HG02938 (cell line): ENCODE results near the gene SERPINA4.
A peak's percentile ranks its signal among the peaks of the same experiment; 100 is the strongest.

Experiments
- ATAC-seq: cut with Tn5 transposase; IDR thresholded peaks from one replicate; pipeline ENCODE4 v1.9.1; 2021; ENCODE audit warnings: mild to moderate bottlenecking, moderate library complexity; ENCODE audit not compliant: unreplicated experiment

SERPINA4 gene

DNA sequence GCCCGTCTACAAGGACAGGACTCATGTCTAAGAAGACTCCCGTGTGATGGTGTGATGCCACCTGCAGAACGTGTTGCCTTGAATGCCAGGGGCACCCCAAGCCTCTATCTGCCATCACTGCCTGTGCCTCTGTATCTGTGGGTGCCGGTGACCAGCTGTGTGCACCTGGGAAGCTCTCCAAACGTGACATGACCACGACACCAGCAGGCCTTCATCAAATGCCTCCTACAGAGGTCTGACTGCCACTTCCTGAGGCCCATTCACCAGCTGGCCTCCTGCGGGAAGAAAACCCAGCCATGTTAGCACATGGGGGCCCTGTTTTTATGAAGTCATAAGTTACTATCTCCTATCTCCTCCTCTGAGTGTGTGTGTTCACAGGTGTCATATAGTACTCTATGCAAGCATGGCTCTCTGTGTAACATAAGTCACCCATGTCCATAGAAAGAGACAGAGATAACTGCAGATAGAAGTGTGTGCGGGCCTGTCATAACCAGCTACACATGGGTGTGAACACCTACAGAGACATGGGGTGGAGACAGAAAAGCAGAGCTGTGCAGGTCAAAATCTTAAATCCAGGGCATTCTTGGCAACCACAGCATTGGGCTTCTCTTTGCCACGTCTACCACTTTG is 18.3 kb upstream of the SERPINA4 start:
- ATAC-seq, result no peak

DNA sequence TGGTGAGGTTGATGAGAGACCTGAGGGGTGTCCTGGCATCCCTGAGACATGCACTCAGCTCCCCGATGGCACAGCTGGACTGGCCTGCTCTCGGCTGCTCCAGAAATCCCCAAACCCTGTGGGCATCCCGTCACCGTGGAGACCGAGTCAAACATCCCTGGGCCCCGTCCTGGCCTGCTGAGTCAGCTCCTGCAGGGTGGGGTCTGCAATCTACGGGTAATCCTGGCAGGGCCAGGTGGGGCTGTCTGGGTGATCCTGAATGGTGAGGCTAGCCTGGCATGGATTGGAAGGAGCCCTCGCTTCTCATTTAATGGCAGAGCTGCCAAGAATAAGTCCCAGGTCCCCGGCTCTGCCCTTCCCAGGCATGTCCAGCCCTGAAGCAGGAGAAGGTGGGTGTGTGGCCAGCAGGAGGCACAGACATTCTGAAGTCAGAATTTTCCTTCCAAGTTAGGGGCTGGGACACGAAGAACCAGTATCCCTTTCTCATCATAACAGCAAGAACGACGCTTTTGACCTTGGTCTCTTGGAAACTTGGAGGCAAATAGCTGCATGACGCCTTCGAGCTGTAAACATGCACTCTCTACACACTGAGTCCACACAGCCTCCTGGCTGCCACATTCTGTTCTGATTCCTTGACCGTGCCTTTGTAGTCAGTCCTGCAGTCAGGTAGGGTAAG is 17.7 kb upstream of the SERPINA4 start:
- no peak for ATAC-seq

DNA sequence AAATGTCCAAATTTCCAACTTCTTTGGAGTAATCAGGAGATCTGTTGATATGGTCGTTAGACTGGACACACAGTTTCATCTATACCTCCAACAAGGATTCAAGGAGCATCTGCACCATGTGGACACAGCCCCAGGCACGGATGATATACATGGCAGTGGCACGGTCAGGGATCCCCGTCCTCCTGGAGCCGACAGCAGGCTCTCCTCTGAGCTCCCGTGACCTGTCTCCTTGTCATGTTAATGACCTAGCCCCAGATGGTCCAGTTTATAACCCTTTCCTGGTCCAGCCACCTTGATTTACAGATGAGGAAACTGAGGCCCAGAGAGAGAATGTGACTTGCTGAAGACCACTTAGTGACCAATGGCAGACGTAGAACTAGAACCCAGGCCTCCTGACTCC is 16.5 kb upstream of the SERPINA4 start:
- ATAC-seq, result no peak

DNA sequence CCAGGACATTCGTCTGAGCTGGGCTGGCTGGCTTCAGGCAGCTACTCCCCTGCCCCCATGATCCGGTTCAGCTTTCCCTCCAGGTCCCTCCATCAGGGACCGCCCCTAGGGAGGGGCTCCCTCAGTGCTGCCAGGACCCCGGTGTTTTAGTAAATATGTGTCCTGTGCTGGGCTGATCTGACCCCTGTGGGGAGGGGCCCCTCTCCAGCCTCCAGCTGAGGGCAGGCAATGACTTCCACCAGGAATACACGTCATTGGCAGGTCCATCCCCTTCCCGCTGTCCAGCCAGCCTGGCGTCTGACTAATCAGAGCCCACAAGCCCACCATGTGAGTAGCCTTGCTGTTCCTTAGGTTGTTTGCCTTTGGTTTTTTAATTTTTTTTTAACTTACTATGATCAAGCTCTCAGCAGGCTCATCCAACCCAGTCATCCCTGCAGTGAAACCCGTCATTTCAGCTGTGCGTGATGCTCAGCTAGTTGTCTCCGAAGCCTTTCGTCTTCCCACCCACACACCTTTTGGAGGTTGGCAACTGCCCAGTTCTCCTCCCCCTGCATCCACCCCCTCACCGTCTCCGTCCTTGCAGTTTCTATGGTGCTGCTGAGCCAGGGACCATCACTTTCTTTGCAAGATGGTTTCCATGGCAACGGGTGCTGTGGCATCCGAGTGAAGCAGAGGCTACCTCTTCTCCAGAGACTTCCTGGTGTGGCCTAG is 16.0 kb upstream of the SERPINA4 start:
- ATAC-seq, result no peak

DNA sequence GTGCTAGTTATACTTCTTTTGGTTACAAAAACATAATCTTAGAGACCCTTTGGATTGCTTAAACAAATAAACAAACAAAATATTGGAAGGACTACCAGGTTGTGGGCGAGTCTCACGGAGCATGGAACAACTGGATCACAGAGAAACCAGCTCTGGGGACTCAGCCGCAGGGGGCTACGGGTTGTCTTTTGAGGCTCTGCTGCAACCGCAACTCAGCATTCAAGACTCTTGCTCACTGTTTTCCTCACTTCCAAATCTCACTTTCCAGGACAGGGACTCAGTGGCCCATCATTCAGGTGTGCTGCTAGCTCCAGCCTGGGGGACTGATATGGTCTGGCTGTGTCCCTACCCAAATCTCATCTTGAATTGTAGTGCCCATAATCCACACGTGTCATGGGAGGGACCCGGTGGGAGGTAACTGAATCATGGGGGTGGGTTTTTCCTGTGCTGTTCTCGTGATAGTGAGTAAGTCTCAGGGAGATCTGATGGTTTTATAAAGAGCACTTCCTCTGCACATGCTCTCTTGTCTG is 14.0 kb upstream of the SERPINA4 start:
- no peak for ATAC-seq

DNA sequence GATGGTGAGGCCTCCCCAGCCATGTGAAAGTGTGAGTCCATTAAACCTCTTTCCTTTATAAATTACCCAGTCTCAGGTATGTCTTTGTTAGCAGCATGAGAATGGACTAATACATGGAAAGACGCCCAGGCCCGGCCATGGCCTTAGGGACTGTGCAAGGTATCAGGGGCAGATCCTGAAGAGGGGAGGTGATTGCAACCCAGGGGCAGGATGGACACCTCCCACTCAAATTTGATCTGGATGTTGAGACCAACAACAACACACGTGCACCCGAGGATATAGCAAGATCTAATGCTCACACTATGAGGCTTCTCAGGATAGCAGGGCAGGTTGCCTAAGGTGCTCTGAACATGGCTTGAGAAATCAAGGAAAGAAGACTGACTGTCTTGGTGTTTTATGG is 13.5 kb upstream of the SERPINA4 start:
- no peak for ATAC-seq

DNA sequence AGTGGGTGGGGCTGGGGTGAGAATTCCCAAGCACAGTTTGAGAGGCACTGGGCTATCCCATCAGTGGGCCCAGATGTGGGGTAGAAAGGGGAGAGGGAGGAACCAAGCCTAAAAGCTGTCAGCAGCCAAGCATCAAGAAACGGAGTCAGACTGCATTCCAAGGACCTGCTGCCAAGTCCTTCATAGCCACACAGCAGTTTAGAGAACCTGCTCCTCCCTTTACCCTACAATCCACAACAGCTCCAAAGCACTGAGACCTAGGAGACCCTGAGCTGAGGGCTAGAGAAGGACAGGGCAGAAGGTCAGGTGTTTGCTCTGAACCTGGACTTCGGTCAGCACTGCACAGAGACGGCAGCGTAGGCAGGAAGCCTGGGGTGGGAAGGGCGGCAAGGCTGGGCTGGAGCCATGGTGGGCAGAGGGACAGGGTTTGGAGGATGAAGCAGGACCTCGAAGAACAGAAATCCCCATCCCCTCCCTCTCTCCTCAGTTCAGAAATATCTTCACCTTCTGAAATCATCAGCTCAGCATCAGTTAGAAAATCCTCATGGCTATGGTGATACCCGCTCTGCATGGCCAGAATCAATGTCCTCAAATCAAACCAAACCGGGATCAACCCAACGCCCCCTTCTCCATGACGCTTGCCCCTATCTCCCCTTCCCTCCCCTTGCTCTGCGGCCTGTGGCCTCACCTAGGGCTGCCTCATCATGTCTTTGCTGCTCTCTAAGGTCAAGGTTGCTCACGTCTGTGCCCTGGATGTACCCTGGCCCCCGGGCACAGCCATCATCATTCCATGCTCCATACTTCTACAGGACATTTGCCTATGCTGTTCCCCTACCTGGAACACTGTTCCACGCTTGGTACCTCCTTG is 12.9 kb upstream of the SERPINA4 start:
- no peak for ATAC-seq

DNA sequence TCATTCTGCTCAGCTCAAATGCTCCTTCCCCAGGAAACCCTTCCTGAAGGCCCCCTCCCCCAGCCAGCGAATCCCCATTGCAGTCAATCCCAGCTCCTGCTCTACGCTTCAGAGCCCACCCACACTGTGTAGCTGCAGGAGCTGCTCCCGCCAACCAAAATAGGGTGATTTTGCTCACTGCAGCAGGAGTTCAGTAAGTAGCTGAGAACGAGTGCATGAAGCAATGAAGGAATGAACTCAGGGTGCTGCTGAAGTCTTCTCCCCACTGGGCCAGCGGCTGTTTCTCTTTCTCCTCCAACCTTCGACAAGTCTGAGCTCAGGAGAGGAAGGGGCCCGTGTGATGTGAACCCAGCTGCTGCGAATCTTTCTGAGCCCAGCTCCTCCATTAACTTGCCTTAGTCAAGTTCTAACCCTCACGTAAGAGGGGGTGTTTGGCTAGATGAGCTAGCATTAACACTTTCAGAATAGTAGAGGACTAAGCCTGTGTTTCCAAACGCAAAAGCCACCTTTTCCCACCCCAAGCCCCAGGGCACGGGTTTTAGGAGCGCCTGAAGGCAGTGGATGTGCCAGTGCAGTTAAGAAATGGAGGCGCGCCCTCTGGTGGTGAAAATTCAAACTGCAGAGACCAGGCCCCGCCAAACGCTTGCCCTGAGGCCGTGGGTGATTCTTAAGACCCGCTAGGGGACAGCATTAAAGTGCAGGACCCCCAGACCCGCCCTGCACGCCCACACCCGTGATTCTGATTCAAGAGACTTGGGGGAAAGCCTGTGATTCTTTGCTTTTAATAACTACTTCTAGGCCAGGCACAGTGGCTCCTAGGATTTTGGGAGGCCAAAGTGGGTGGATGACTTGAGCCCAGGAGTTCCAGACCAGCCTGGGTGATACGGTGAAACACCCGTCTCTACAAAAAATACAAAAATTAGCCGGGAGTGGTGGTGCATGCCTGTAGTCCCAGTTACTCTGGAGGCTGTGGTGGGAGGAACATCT is 11.9 kb upstream of the SERPINA4 start:
- ATAC-seq, result peak; percentile 75

DNA sequence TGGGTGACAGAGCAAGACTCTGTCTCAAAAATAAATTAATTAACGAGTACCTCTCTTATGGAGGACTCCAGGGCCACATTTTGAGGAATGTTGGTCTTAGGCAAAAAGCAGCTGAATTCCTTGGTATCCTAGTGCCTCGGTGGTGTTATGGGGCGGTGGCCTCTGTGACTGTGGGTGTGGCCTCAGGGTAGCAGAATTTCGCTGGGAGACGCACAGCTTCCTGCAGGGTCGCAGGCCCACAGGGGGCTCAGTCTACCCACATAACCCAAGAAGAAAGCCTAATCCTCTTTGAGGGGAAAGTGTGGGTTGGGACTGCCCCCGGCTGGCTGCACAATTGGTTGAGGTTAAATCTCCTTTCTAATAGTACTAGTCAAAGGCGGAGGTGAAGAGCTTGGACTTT is 11.2 kb upstream of the SERPINA4 start:
- ATAC-seq, result no peak

DNA sequence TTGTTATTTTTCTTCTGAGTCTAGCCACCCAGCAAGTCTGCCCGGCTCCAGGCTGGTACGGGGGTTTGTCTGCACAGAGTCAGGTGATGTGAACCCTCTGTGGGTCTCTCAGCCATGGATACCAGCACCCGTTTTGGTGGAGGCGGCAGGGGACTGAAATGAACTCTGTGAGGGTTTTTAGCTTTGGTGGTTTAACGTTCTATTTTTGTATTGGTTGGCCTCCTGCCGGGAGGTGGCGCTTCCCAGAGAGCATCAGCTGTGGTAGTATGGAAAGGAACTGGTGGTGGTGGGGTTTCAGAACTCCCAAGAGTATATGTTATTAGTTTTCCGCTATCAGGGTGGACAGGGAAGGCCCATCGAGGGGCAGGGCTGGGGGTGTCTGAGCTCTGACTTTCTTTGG is 5.3 kb upstream of the SERPINA4 start:
- no peak for ATAC-seq

DNA sequence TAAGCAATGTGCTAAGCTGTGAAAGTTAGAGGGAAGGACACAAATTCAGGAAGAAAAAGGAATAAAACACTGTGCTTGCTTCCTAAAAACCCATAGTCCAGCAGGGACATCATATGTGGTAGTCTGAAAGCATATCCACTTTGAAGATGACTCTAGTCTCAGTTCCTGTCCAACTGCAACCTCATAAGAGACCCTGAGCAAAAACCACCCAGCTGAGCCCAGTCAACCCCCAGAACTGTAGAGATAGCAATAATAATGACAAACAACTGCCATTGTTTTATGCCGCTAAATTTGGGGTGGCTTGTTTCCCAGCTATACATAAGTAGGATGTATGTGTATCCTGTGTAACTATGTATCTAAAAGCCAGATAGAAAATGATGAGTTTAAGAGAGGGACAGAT is 3.9 kb upstream of the SERPINA4 start:
- ATAC-seq, result no peak

DNA sequence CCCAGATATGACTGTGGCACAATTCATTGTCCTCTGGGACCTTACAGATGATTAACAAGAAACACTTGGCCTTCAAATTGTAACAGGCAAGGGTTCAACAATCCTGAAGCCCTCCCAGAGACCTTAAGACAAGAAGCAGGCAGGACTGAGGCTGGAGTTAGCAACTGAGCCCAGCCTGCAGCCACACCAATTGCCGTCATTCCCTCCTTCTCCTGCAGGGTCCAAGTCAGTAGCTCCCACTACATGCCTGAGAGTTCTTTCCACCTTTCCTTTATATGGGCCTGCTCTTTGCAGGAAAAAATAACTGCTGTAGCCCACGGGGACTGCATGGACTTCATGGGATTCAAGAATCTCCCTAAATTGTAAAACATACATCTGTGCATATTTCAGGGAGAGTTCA is 2.4 kb upstream of the SERPINA4 start:
- no peak for ATAC-seq

DNA sequence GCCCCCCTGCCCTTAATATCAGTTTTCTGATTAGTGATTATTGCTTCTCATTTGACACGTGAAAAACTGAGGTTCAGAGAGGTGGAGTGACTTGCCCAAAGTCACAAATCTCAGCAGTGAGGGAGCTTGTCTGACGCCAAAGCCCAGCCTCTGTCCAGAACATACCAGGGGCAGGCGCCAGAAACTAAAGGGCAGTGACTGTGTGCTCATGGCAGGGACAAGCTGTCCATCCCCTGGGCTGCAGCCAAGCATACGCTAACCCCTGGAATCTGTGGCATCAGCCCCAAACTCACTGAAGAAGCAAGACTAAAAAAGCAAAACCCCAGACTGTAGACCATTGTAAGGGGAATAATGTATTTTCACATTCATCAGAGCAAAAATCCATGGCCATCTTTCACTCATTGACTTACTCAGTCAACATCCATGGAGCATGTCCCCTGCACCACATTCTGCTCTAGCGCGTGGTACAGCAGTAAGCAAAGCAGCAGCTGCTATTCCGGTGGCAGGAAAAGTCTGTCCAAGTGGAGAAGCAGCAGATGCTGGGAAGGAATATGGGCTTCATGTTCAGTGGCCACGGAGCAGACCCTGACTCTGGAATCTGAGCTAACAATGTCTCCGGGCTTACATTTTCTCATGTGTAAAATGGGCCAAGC is 1.5 kb upstream of the SERPINA4 start:
- no peak for ATAC-seq

DNA sequence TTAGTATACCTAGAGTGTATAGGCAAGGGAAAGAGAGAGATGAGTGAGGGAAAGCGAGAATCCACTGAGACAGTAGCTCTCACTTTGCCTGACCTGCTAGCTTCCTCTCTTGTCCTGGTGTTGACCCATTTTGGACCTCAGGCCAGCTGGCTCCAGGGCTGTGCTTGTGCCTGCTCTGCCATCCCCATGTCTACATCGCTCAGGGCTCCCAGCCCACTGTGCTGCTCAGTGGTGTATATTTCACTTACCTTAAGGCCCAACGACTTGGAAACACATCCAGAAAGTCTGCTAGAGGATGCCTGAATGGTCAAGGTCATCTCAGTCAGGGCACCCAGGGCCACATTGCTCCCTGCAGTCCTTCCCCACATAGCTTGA is 964 bp upstream of the SERPINA4 start:
- ATAC-seq, result no peak

DNA sequence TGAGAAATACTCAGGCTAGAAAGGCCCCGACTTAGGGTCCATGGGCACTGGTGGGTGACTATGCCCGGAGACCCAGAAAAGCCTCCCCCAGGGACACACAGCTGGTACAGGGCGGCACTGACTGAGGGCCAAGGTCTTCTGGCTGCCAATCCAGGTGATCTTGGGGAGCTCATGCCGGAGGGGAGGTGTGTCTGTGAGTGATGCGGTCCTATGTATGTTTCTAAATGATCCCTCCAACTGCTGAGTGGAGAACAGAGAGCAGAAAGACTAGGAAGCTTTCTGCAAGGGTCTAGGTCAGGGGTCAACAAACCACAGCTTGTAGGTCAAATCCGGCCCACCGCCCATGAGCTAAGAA is 391 bp downstream of the SERPINA4 start:
- ATAC-seq, result no peak

DNA sequence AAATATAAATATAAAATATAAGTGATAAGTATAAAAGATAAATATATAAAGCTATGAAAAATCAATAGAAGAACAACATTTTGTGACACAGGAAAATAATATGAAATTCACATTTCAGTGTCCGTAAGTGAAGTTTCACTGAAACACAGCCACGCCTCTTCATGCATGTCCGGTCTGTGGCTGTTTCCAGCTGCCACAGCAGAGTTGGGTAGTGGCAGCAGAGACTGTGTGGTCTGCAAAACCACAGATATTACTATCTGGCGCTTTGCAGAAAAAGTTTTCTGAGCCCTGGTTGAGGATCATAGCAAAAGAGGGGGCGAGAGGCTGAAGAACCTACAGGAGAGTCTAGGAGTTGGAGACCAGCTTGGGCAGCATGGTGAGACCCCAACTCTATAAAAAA is 780 bp downstream of the SERPINA4 start:
- no peak for ATAC-seq

DNA sequence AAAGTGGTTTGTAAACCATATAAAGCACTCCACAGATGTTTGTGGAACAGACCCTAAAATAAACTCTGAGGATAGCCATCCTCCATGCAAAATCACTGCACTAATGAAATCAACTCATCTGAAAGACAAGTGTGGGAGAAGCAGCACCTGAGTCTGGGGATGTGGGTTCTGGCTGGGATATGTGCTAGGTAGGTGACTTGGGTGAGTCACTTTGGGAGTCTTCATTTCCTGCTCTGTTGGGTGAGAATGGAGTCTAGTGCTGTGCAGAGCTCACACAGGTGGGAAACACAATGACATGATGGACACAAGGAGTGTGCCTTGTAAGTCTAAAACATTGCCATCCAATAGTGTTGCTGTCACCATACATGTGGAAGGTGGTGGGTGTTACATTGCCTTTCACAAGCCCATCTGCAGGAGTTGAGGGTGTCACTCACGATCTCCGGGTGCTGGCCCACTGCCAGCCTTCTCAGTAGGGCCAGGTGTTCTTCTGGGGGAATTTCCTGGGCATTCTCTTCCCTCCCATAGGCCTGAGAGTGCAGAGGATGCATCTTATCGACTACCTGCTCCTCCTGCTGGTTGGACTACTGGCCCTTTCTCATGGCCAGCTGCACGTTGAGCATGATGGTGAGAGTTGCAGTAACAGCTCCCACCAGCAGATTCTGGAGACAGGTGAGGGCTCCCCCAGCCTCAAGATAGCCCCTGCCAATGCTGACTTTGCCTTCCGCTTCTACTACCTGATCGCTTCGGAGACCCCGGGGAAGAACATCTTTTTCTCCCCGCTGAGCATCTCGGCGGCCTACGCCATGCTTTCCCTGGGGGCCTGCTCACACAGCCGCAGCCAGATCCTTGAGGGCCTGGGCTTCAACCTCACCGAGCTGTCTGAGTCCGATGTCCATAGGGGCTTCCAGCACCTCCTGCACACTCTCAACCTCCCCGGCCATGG is 2.0 kb downstream of the SERPINA4 start:
- no peak for ATAC-seq

DNA sequence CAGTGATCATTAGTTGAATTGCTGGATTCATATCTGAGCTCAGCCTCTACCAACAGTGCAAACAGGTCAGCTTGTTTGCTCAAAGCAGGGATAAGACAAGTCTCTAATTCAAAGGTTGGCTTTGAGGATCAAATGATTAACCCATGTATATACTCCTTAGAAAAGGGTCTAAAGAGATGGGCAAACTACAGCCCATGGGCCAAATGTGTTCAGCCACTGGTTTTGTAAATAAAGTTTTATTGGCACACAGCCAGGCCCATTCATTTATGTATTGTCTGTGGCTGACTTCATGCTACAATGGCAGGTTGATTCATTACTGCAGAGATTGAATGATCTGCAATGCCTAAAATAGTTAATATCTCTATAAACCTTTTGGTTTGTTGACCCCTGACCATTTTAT is 3.1 kb downstream of the SERPINA4 start:
- ATAC-seq, result no peak

DNA sequence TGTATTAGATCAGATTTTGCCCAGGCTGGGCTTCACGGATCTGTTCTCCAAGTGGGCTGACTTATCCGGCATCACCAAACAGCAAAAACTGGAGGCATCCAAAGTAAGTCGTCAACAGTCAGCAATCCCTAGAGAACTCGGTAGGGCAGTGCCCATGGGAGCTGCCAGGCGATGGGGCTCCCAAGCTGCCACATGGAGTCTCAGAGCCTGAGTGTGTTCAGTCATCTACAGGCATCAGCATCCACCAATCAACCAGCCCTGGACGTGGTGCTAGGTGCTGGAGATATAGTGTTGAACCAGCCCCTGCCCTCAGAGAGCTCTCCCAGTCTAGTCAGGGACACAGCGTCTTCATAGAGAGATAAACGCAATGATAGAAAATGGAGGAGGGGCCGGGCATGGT is 6.9 kb downstream of the SERPINA4 start:
- no peak for ATAC-seq
